K562 (cell line): ENCODE results near the gene CD300A. TPM values are rescaled to one million over a fixed set of nuclear protein-coding genes. Genes with fewer than 3 reads are reported as not detected.

ENCODE experiments used
- BCOR ChIP-seq: fragments of 450-650 bp; IDR thresholded peaks from 2 replicates; pipeline ENCODE4 v1.6.1; 2016
- CEBPB ChIP-seq: fragments of 450-650 bp; IDR thresholded peaks from 2 replicates; pipeline ENCODE4 v1.6.1; 2016; ENCODE audit warnings: missing genetic modification characterization, missing compliant biosample characterization
- ELF1 ChIP-seq: fragments of 200-800 bp; sonication (Bioruptor generic); IDR thresholded peaks from 2 replicates; pipeline ENCODE4 v1.6.1; 2016; ENCODE audit warnings: missing genetic modification characterization, missing compliant biosample characterization
- ESRRB ChIP-seq: fragments of 250-450 bp; sonication (Bioruptor Pico); IDR thresholded peaks from 2 replicates; pipeline ENCODE4 v1.5.0; 2020; ENCODE audit warnings: mild to moderate bottlenecking, moderate library complexity, borderline replicate concordance
- ETS2 ChIP-seq: IDR thresholded peaks from 2 replicates; pipeline ENCODE4 v1.6.1; 2016; ENCODE audit warnings: borderline replicate concordance, missing genetic modification characterization, mild to moderate bottlenecking, moderate library complexity, missing compliant biosample characterization; ENCODE audit not compliant: poor library complexity, severe bottlenecking
- GATA2 ChIP-seq: sonication (generic); formaldehyde crosslinking; IDR thresholded peaks from 2 replicates; pipeline ENCODE4 v1.4.0; 2020; ENCODE audit warnings: mild to moderate bottlenecking, missing genetic modification reagents
- GATAD2B ChIP-seq: fragments of 450-650 bp; IDR thresholded peaks from 2 replicates; pipeline ENCODE4 v1.6.1; 2017; ENCODE audit warnings: mild to moderate bottlenecking, borderline replicate concordance
- HMG20A ChIP-seq: fragments of 450-650 bp; formaldehyde crosslinking; conservative IDR thresholded peaks from 2 replicates; pipeline ENCODE4 v1.4.0; 2020; ENCODE audit warnings: mild to moderate bottlenecking, mixed read lengths
- IRF2 ChIP-seq: sonication (generic); formaldehyde crosslinking; IDR thresholded peaks from 2 replicates; pipeline ENCODE4 v1.8.1; 2022; ENCODE audit warnings: mild to moderate bottlenecking, missing genetic modification reagents
- LARP7 ChIP-seq: fragments of 450-650 bp; IDR thresholded peaks from 2 replicates; pipeline ENCODE4 v1.6.1; 2016
- MAFG ChIP-seq: fragments of 450-650 bp; conservative IDR thresholded peaks from 2 replicates; pipeline ENCODE4 v1.6.1; 2016; ENCODE audit warnings: missing genetic modification characterization, missing compliant biosample characterization
- POLR2G ChIP-seq: fragments of 200-400 bp; formaldehyde crosslinking; IDR thresholded peaks from 2 replicates; pipeline ENCODE4 v1.6.1; 2017; ENCODE audit warnings: low read depth, mild to moderate bottlenecking, antibody characterized with exemption, low read length, moderate library complexity
- POLR2H ChIP-seq: IDR thresholded peaks from 2 replicates; pipeline ENCODE4 v1.6.1; 2016; ENCODE audit warnings: missing genetic modification characterization, low read depth, mild to moderate bottlenecking, control low read depth, missing compliant biosample characterization, moderate library complexity
- POU5F1 ChIP-seq: fragments of 150-350 bp; IDR thresholded peaks from 2 replicates; pipeline ENCODE4 v1.6.1; 2014; ENCODE audit warnings: borderline replicate concordance, low read length, low read depth, mild to moderate bottlenecking; ENCODE audit not compliant: partially characterized antibody
- SMARCA5 ChIP-seq: fragments of 450-650 bp; IDR thresholded peaks from 2 replicates; pipeline ENCODE4 v1.6.1; 2016
- SP1 ChIP-seq: sonication (generic); formaldehyde crosslinking; IDR thresholded peaks from 2 replicates; pipeline ENCODE4 v1.8.1; 2022; ENCODE audit warnings: mild to moderate bottlenecking, missing genetic modification reagents
- SREBF1 ChIP-seq: fragments of 150-350 bp; IDR thresholded peaks from 2 replicates; pipeline ENCODE4 v1.6.1; 2014; ENCODE audit warnings: antibody characterized with exemption, low read depth, low read length, borderline replicate concordance
- THAP12 ChIP-seq: fragments of 250-450 bp; sonication (Bioruptor Pico); IDR thresholded peaks from 2 replicates; pipeline ENCODE4 v1.9.0; 2021; ENCODE audit warnings: mild to moderate bottlenecking, inconsistent platforms
- TRIM24 ChIP-seq, 2 experiments: fragments of 450-650 bp; IDR thresholded peaks; 2 replicates each; pipeline ENCODE4 v1.6.1; 2016
- ZKSCAN8 ChIP-seq: fragments of 200-800 bp; sonication (Bioruptor generic); IDR thresholded peaks from 2 replicates; pipeline ENCODE4 v1.6.1; 2016; ENCODE audit warnings: missing genetic modification characterization, missing compliant biosample characterization
- ZNF146 ChIP-seq: IDR thresholded peaks from one replicate; pipeline ENCODE4 v1.6.1; 2018; ENCODE audit warnings: missing compliant biosample characterization; ENCODE audit not compliant: unreplicated experiment
- ZNF316 ChIP-seq: fragments of 450-650 bp; IDR thresholded peaks from 2 replicates; pipeline ENCODE4 v1.6.1; 2016
- ZNF589 ChIP-seq: fragments of 200-800 bp; sonication (Bioruptor generic); IDR thresholded peaks from 2 replicates; pipeline ENCODE4 v1.6.1; 2016; ENCODE audit warnings: low read depth, missing genetic modification characterization, missing compliant biosample characterization
- ZNF695 ChIP-seq: fragments of 450-650 bp; formaldehyde crosslinking; IDR thresholded peaks from 2 replicates; pipeline ENCODE4 v1.4.0; 2020; ENCODE audit warnings: mild to moderate bottlenecking, moderate library complexity
- polyA plus RNA-seq, 8 experiments: library from polyadenylated mRNA; depleted of rRNA in 4 of 8; stranded (reverse) in 5 of 8; unstranded in 3 of 8; fragments of >200 nt; fragmentation: Nextera tagmentation in 2 of 8; fragmentation: Illumina TruSeq in 1 of 8; extraction: Ambion mirVana in 2 of 8; extraction: Trizol in 1 of 8; gene quantifications; 2 replicates each; pipeline versions ENCODE4 v1.2.1 to v1.2.3, GENCODE V29; 2011 to 2014; ENCODE audit warnings: inconsistent platforms in 1 of 8, missing spikeins in 1 of 8
- total RNA-seq, 7 experiments: library from RNA; depleted of rRNA in 6 of 7; stranded (reverse); fragments of >200 nt in 6 of 7; fragmentation: Illumina TruSeq in 2 of 7; extraction: Trizol in 2 of 7; gene quantifications; 2 replicates each; pipeline versions ENCODE4 v1.2.1 to v1.2.3, GENCODE V29; 2011 to 2021; ENCODE audit warnings: low replicate concordance in 1 of 7
- TF ChIP-seq, protein P1 (sequence below): fragments of 150-350 bp; conservative IDR thresholded peaks from 2 replicates; pipeline ENCODE4 v1.6.1; 2014; ENCODE audit warnings: low read length
- TF ChIP-seq, protein P2 (sequence below): IDR thresholded peaks from 2 replicates; pipeline ENCODE4 v1.6.1; 2011; ENCODE audit not compliant: insufficient read length; ENCODE audit errors: extremely low read depth

CD300A gene
- total and polyA plus RNA-seq, 9 of the 15 experiments (the other 6 are each of a cell fraction or from before 2014, with no cell fraction given), result 0.21 to 1.7 (median 0.41) TPM; not detected in 1

DNA sequence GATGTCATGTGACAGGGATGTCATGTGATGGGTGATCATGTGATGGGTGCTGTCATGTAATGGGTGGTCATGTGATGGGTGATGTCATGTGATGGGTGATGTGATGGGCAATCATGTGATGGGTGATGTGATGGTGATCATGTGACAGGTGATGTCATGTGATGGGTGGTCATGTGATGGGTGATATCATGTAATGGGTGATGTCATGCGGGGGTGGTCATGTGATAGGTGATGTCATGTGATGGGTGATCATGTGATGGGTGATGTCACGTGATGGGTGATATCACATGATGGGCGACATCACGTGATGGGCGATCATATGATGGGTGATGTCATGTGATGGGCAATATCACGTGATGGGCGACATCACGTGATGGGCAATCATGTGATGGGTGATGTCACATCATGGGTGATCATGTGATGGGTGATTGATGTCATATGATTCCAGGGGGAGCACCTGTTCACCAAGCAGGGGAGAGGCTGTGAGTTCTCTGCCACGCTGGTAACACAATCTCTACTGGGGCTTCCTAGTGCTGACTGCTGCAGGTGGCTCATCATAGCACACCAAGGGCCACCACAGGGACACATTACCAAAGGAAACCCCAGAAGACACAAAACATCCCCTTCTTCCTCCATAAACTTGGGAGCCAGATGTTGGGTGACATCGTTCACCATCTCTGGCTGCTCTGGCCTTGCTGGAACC, 48.3 kb downstream of the CD300A start (continued):
- TF ChIP-seq POLR2G, result no peak
- TF ChIP-seq MAFG (tag), result no peak
- TF ChIP-seq LARP7, result no peak
- no peak for TF ChIP-seq GATA2 (CRISPR knock-in tag)
- no peak for TF ChIP-seq ESRRB (CRISPR knock-in tag)
- no peak for TF ChIP-seq ZNF695 (CRISPR knock-in tag)
- peak; percentile 80; the same call in 1 of the 2 replicates for TF ChIP-seq SP1 (CRISPR knock-in tag)
- TF ChIP-seq THAP12, result no peak
- TF ChIP-seq POU5F1, result no peak
- no peak for TF ChIP-seq ZNF146 (CRISPR knock-in tag)
- TF ChIP-seq SREBF1, result peak; percentile 88
- TF ChIP-seq, protein P1, sequence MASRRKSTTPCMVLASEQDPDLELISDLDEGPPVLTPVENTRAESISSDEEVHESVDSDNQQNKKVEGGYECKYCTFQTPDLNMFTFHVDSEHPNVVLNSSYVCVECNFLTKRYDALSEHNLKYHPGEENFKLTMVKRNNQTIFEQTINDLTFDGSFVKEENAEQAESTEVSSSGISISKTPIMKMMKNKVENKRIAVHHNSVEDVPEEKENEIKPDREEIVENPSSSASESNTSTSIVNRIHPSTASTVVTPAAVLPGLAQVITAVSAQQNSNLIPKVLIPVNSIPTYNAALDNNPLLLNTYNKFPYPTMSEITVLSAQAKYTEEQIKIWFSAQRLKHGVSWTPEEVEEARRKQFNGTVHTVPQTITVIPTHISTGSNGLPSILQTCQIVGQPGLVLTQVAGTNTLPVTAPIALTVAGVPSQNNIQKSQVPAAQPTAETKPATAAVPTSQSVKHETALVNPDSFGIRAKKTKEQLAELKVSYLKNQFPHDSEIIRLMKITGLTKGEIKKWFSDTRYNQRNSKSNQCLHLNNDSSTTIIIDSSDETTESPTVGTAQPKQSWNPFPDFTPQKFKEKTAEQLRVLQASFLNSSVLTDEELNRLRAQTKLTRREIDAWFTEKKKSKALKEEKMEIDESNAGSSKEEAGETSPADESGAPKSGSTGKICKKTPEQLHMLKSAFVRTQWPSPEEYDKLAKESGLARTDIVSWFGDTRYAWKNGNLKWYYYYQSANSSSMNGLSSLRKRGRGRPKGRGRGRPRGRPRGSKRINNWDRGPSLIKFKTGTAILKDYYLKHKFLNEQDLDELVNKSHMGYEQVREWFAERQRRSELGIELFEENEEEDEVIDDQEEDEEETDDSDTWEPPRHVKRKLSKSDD, result no peak
- no peak for TF ChIP-seq ZKSCAN8
- peak; percentile 100 for TF ChIP-seq TRIM24 (IDR thresholded peaks at IDR 0.05)
- TF ChIP-seq HMG20A (CRISPR knock-in tag), result no peak
- TF ChIP-seq ZNF316, result no peak
- no peak for TF ChIP-seq POLR2H
- TF ChIP-seq, protein P2, sequence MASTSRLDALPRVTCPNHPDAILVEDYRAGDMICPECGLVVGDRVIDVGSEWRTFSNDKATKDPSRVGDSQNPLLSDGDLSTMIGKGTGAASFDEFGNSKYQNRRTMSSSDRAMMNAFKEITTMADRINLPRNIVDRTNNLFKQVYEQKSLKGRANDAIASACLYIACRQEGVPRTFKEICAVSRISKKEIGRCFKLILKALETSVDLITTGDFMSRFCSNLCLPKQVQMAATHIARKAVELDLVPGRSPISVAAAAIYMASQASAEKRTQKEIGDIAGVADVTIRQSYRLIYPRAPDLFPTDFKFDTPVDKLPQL, result no peak
- no peak for TF ChIP-seq CEBPB (tag)
- 0 out of 2 replicates have a peak, but pooled peaks have one; percentile 40 for TF ChIP-seq ZNF589 (CRISPR knock-in tag)
- TF ChIP-seq SMARCA5, result peak; percentile 90
- peak; percentile 44; the same call in 1 of the 2 replicates for TF ChIP-seq BCOR
- TF ChIP-seq GATAD2B, result no peak
- TF ChIP-seq ELF1 (tag), result no peak
- no peak for TF ChIP-seq IRF2 (CRISPR knock-in tag)
- TF ChIP-seq ETS2 (tag), result no peak
